Measurements from ENCODE around the gene LRCOL1.

Gene LRCOL1

DNA sequence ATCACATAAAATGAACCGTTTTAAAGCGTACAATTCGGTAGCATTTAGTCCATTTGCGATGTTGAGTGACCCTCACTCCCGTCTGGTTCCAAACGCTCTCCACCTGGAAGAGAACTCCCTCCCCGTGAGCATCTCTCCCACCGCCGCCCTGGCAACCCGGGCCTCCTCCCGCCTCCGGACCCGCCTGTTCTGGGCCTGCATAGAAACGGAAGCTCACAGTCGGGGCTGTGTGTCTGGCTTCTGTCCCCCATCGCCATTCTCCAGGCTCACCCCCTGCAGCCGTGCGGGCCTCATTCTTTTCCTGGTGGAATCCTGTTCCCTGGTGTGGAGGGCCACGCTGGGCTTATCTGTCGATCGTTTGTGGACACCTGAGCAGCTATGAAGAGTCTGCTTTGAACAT, 17.3 kb downstream of the LRCOL1 start:
- Histone ChIP-seq H3K4me3 (ENCODE audit: control insufficient read depth in 1 of 7, extremely low read depth in 1 of 7, insufficient read depth in 4 of 7, low read depth in 2 of 7, low read length in 6 of 7) (no peak overlapping the region), H3K4me1 (ENCODE audit: control extremely low read depth in 1 of 4, control insufficient read depth in 4 of 4, insufficient read depth in 4 of 4, low read length in 3 of 4) (peaks cover 0 to 12% (median 11%) of the 10 kb centered on the region in 4 experiments), H3K36me3 (ENCODE audit: control insufficient read depth in 4 of 4, insufficient read depth in 4 of 4, low read length in 3 of 4) (no peaks in the 10 kb centered on the region), H3K27me3 (replicated peaks in 2 of 5; ENCODE audit: control insufficient read depth in 4 of 5, insufficient read depth in 5 of 5, low read length in 4 of 5) (no peaks in the 10 kb centered on the region), H3K27ac (ENCODE audit: insufficient read depth in 1 of 2, low read depth in 1 of 2, low read length in 2 of 2, poor library complexity in 1 of 2, severe bottlenecking in 2 of 2) (no peak overlapping the region), H3K9me3 (ENCODE audit: control extremely low read depth in 1 of 5, control insufficient read depth in 4 of 5, insufficient read depth in 2 of 5, low read depth in 1 of 5, low read length in 4 of 5) (peaks cover 0 to 2% (median 0%) of the 10 kb centered on the region in 5 experiments)
- POLR2A ChIA-PET = no interaction called here
- CTCF ChIA-PET = no interaction called here
- WGBS (ENCODE audit: insufficient coverage) = 97% methylated on average over 21 of the region's 21 CpGs
- no peak for DNase-seq

DNA sequence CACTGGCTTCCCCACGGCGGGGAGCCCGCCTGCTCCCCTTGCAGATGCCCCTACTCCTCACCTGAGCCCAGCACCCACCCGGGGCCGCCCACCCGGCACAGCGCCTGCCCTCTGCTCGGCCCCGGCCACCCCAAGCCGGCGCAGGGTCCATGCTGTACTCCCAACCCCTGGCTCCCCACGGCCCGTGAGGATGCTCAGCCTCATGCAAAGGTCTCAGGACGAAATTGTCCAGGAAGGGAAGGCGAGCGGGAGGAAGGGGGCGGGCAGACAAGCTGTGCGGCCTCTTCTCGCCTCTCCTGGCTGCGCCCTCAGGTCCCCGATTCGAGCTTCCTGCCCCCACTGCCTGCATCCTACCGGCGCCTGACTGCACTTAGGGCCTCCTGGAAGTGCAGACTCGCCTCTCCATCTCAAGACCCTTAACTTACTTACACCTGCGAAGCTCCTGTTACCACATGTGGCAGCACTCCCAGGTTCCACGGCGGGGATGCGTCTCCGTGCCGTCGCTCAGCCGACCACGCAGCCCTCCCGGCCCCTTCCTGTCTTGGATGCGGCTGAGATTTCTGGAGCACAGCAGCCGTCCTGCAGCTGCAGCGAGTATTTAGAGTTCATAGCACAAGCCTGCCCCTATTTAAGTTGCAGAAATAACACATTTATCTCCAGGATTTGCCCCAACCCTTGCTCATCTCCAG, 18.0 kb downstream of the LRCOL1 start:
- CTCF ChIA-PET = no interaction called here
- H3K27ac ChIP-seq (ENCODE audit: insufficient read depth in 1 of 2, low read depth in 1 of 2, low read length in 2 of 2, poor library complexity in 1 of 2, severe bottlenecking in 2 of 2) = no peak overlapping the region
- peaks cover 0 to 11% (median 8%) of the 10 kb centered on the region in 4 experiments for H3K4me1 ChIP-seq (ENCODE audit: control extremely low read depth in 1 of 4, control insufficient read depth in 4 of 4, insufficient read depth in 4 of 4, low read length in 3 of 4)
- no peaks in the 10 kb centered on the region for H3K27me3 ChIP-seq (replicated peaks in 2 of 5; ENCODE audit: control insufficient read depth in 4 of 5, insufficient read depth in 5 of 5, low read length in 4 of 5)
- DNase-seq = no peak
- H3K36me3 ChIP-seq (ENCODE audit: control insufficient read depth in 4 of 4, insufficient read depth in 4 of 4, low read length in 3 of 4) = no peaks in the 10 kb centered on the region
- H3K4me3 ChIP-seq (ENCODE audit: control insufficient read depth in 1 of 7, extremely low read depth in 1 of 7, insufficient read depth in 4 of 7, low read depth in 2 of 7, low read length in 6 of 7) = no peak overlapping the region
- 92% methylated on average over 29 of the region's 38 CpGs for WGBS (ENCODE audit: insufficient coverage)
- POLR2A ChIA-PET = interaction anchor here (0.6 kb wide), 1 partner anchor 431 kb away, joined by 4 read pairs; no protein-coding TSS in a partner anchor
- H3K9me3 ChIP-seq (ENCODE audit: control extremely low read depth in 1 of 5, control insufficient read depth in 4 of 5, insufficient read depth in 2 of 5, low read depth in 1 of 5, low read length in 4 of 5) = peaks cover 0 to 2% (median 0%) of the 10 kb centered on the region in 5 experiments

DNA sequence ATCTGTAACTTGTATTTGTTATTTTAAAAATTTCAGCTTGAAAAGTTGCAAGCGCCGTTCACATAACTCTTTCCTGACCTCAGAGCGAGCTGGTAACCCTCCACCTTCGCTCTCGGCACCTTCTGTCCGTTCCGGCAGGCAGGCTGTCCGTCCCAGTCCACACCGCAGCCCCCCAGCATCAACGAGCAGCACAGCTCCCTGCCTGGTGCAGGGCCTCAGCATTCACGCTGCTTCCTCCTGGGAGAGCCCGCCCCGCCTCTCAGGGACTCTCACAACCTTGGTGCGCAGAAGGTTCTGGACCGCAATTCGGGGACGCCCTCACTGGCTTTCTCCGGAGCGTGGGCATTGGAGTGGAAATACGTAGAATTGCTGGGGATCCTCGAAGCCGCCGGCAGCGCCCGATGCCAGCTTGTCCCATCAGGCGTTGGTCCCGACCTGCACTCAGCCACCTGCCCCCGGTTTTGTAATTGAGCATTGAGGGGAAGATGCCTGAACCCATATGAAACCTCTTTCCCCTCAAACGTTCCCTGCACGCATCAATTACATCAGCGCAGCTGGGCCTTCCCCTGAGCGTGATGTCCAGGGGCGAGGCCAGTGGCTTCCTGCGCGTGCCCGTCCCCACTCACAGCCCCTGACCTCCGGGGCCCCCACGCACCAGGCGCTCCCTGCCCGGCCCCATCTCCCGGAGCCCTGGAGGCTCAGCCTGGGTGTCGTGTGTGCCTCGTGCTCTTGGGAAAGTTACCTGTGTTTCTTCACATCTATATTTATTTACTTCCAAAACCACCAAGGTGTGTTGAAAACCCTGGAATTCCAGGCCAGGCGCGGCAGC, 19.1 kb downstream of the LRCOL1 start:
- no peaks in the 10 kb centered on the region for H3K36me3 ChIP-seq (ENCODE audit: control insufficient read depth in 4 of 4, insufficient read depth in 4 of 4, low read length in 3 of 4)
- no peak for DNase-seq
- no peak overlapping the region for H3K4me3 ChIP-seq (ENCODE audit: control insufficient read depth in 1 of 7, extremely low read depth in 1 of 7, insufficient read depth in 4 of 7, low read depth in 2 of 7, low read length in 6 of 7)
- H3K27ac ChIP-seq (ENCODE audit: insufficient read depth in 1 of 2, low read depth in 1 of 2, low read length in 2 of 2, poor library complexity in 1 of 2, severe bottlenecking in 2 of 2) = no peak overlapping the region
- peaks cover 0 to 11% (median 6%) of the 10 kb centered on the region in 4 experiments for H3K4me1 ChIP-seq (ENCODE audit: control extremely low read depth in 1 of 4, control insufficient read depth in 4 of 4, insufficient read depth in 4 of 4, low read length in 3 of 4)
- ChIA-PET CTCF (interaction anchor here (1.1 kb wide), 1 partner anchor 12 kb away, joined by 3 read pairs; no protein-coding TSS in a partner anchor), POLR2A (no interaction called here)
- 95% methylated on average over 45 of the region's 45 CpGs for WGBS (ENCODE audit: insufficient coverage)
- H3K27me3 ChIP-seq (replicated peaks in 2 of 5; ENCODE audit: control insufficient read depth in 4 of 5, insufficient read depth in 5 of 5, low read length in 4 of 5) = no peaks in the 10 kb centered on the region
- peaks cover 0 to 2% (median 0%) of the 10 kb centered on the region in 5 experiments for H3K9me3 ChIP-seq (ENCODE audit: control extremely low read depth in 1 of 5, control insufficient read depth in 4 of 5, insufficient read depth in 2 of 5, low read depth in 1 of 5, low read length in 4 of 5)

DNA sequence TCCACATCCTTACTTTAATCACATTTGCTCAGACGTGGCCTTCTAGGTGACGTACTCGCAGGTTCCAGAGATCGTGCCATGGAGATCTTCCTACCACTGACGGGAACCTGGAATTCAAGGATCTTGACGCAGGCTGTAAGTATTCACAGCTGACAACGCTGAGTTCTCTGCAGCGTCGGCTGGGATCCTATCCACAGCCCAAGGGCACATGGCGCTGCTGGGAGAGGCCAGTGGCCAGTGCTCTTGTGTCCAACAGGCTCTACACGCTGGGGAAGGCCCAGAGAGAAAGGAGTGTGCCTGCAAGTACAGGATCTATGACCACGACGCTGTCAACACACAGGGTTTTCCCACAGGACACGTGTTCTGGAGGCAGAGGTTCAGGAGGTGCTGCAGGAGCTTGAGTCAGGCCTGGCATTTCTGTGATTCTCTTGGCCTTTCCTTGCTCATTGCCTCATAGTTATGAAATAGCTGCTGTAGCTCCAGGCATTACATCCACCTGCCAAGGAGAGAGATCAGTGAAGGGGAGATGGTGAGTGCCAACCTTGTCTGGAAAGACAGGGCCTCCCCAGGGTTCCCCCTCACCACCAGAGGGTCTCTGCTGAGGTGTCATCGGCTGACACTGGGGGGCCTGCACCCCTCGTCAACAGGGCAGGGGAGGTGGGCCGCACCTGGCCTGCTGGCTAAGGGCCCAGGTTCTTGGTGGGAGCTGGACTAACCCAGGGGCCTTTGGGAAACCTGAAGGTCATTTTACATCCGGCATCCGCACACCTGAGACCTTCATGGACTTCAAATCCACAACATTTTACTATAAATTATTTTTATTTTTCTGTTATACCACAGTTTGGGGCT, 21.3 kb downstream of the LRCOL1 start:
- DNase-seq = no peak
- Histone ChIP-seq H3K36me3 (ENCODE audit: control insufficient read depth in 4 of 4, insufficient read depth in 4 of 4, low read length in 3 of 4) (peaks cover 0 to 8% (median 2%) of the 10 kb centered on the region in 4 experiments), H3K27ac (ENCODE audit: insufficient read depth in 1 of 2, low read depth in 1 of 2, low read length in 2 of 2, poor library complexity in 1 of 2, severe bottlenecking in 2 of 2) (no peak overlapping the region), H3K9me3 (ENCODE audit: control extremely low read depth in 1 of 5, control insufficient read depth in 4 of 5, insufficient read depth in 2 of 5, low read depth in 1 of 5, low read length in 4 of 5) (peaks cover 0 to 2% (median 0%) of the 10 kb centered on the region in 5 experiments), H3K4me1 (ENCODE audit: control extremely low read depth in 1 of 4, control insufficient read depth in 4 of 4, insufficient read depth in 4 of 4, low read length in 3 of 4) (peaks cover 0 to 10% (median 5%) of the 10 kb centered on the region in 4 experiments), H3K27me3 (replicated peaks in 2 of 5; ENCODE audit: control insufficient read depth in 4 of 5, insufficient read depth in 5 of 5, low read length in 4 of 5) (no peaks in the 10 kb centered on the region), H3K4me3 (ENCODE audit: control insufficient read depth in 1 of 7, extremely low read depth in 1 of 7, insufficient read depth in 4 of 7, low read depth in 2 of 7, low read length in 6 of 7) (no peak overlapping the region)
- 85% methylated on average over 15 of the region's 19 CpGs for WGBS (ENCODE audit: insufficient coverage)
- CTCF ChIA-PET = interaction anchor here (1.4 kb wide), 1 partner anchor 11 kb away, joined by 4 read pairs; no protein-coding TSS in a partner anchor
- POLR2A ChIA-PET = no interaction called here

DNA sequence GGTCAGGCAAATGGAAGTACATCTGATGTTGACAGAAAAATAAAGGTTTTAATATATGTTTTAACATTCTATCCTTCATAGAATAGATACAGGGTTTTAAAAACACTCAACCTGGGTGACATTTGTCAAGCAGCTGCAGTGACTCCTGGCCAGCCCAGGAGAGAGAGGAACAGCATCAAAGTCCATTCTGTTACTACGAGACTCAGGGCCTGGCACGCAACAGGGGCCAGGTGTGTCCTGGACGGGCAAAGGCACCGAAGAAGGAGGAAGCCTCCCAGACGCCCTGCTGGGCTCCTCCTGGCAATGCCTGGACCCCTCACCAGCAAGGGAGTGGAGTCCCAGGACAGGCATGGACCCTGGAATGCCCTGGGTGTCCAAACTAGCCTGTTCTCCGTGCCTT, 22.1 kb downstream of the LRCOL1 start:
- peaks cover 0 to 2% (median 0%) of the 10 kb centered on the region in 5 experiments for H3K9me3 ChIP-seq (ENCODE audit: control extremely low read depth in 1 of 5, control insufficient read depth in 4 of 5, insufficient read depth in 2 of 5, low read depth in 1 of 5, low read length in 4 of 5)
- ChIA-PET POLR2A (no interaction called here), CTCF (interaction anchor here (1.4 kb wide), 1 partner anchor 11 kb away, joined by 4 read pairs; no protein-coding TSS in a partner anchor)
- no peak overlapping the region for H3K4me3 ChIP-seq (ENCODE audit: control insufficient read depth in 1 of 7, extremely low read depth in 1 of 7, insufficient read depth in 4 of 7, low read depth in 2 of 7, low read length in 6 of 7)
- no peak overlapping the region for H3K27ac ChIP-seq (ENCODE audit: insufficient read depth in 1 of 2, low read depth in 1 of 2, low read length in 2 of 2, poor library complexity in 1 of 2, severe bottlenecking in 2 of 2)
- peaks cover 0 to 8% (median 4%) of the 10 kb centered on the region in 4 experiments for H3K36me3 ChIP-seq (ENCODE audit: control insufficient read depth in 4 of 4, insufficient read depth in 4 of 4, low read length in 3 of 4)
- H3K27me3 ChIP-seq (replicated peaks in 2 of 5; ENCODE audit: control insufficient read depth in 4 of 5, insufficient read depth in 5 of 5, low read length in 4 of 5) = no peaks in the 10 kb centered on the region
- DNase-seq = no peak
- peaks cover 0 to 6% (median 4%) of the 10 kb centered on the region in 4 experiments for H3K4me1 ChIP-seq (ENCODE audit: control extremely low read depth in 1 of 4, control insufficient read depth in 4 of 4, insufficient read depth in 4 of 4, low read length in 3 of 4)
- 91% methylated on average over 6 of the region's 6 CpGs for WGBS (ENCODE audit: insufficient coverage)

DNA sequence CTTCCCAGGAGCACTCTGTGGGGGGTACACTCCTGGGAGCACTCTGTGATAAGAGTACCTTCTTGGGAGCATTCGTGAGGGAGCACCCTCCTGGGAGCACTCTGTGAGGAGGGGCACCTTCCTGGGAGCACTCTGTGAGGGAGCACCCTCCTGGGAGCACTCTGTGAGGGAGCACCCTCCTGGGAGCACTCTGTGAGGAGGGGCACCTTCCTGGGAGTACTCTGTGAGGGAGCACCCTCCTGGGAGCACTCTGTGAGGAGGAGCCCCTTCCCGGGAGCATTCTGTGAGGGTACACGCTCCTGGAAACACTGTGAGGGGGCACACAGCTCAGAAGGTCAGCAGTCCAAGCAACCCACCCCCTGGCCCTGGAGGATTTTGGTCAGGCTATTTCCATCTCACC, 22.6 kb downstream of the LRCOL1 start:
- ChIA-PET CTCF (interaction anchor here (1.4 kb wide), 1 partner anchor 12 kb away, joined by 4 read pairs; no protein-coding TSS in a partner anchor), POLR2A (no interaction called here)
- WGBS (ENCODE audit: insufficient coverage) = 90% methylated on average over 3 of the region's 3 CpGs
- H3K9me3 ChIP-seq (ENCODE audit: control extremely low read depth in 1 of 5, control insufficient read depth in 4 of 5, insufficient read depth in 2 of 5, low read depth in 1 of 5, low read length in 4 of 5) = peaks cover 0 to 2% (median 0%) of the 10 kb centered on the region in 5 experiments
- H3K36me3 ChIP-seq (ENCODE audit: control insufficient read depth in 4 of 4, insufficient read depth in 4 of 4, low read length in 3 of 4) = peaks cover 0 to 10% (median 4%) of the 10 kb centered on the region in 4 experiments
- H3K4me3 ChIP-seq (ENCODE audit: control insufficient read depth in 1 of 7, extremely low read depth in 1 of 7, insufficient read depth in 4 of 7, low read depth in 2 of 7, low read length in 6 of 7) = no peak overlapping the region
- no peaks in the 10 kb centered on the region for H3K27me3 ChIP-seq (replicated peaks in 2 of 5; ENCODE audit: control insufficient read depth in 4 of 5, insufficient read depth in 5 of 5, low read length in 4 of 5)
- peak in 1 of 3 donors; percentile 10 for DNase-seq
- no peak overlapping the region for H3K27ac ChIP-seq (ENCODE audit: insufficient read depth in 1 of 2, low read depth in 1 of 2, low read length in 2 of 2, poor library complexity in 1 of 2, severe bottlenecking in 2 of 2)
- H3K4me1 ChIP-seq (ENCODE audit: control extremely low read depth in 1 of 4, control insufficient read depth in 4 of 4, insufficient read depth in 4 of 4, low read length in 3 of 4) = peaks cover 0 to 6% (median 4%) of the 10 kb centered on the region in 4 experiments
